ENCODE results near the gene LMO1.

The LMO1 gene

DNA sequence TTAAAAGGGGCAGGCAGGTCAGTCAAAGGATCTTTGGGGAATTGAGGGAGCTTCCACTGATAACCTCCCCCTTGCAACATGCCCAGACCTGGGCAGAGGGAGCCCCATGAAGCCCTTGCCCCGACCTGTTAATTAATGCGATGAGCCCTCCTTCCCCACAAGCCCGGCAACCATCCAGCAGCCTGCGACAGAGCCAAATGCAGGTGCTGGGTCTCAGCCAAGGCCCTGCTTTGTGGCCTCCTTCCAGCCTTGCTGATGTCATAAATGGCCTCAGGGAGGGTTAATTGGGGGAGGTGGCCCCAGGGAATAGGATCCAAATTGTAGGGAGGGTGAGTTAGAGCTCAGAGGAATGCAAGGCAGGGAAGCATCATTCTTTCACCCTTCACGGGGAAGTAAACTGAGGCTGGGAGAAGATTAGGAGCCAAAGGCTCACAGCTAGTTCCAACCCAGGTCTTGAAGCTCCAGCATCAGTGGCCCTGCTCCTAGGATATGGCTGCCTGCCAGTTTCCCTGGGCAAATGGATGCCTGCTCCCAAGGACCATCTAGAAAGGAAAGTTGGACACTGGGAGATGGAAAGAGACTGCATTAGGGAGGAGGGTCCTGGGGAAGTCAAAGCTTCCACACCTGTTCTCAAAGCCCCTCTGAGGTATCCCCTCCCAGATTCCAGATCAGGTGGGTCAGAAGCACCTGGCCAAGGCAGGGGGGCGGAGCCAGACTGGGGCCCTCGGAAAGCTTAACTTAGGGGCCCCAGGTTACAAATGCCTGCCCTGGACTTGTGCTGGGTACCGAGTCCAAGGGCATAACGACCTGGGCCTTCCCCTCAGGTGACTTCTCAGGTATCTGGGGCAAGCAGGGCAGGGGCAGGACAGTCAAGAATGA, 34.1 kb downstream of the LMO1 start:
- Histone ChIP-seq H3K36me3 (ENCODE audit: low read length) (no peaks in the 10 kb centered on the region), H2AFZ (ENCODE audit: low read depth, low read length, severe bottlenecking) (no peak overlapping the region), H3K27me3 (ENCODE audit: low read length) (no peaks in the 10 kb centered on the region), H3K9me2 (replicated peaks; ENCODE audit: insufficient read depth, low read length) (no peaks in the 10 kb centered on the region), H3K27ac (ENCODE audit: low read depth, low read length) (no peak overlapping the region), H3K4me3 (ENCODE audit: insufficient read depth, low read length, poor library complexity, severe bottlenecking) (no peak overlapping the region), H4K20me1 (ENCODE audit: low read depth, low read length) (no peaks in the 10 kb centered on the region), H3K9me3 (ENCODE audit: insufficient read depth, low read length) (no peaks in the 10 kb centered on the region), H3K9ac (ENCODE audit: low read length) (no peak overlapping the region), H3K79me2 (ENCODE audit: insufficient read depth, low read length) (no peaks in the 10 kb centered on the region), H3F3A (ENCODE audit: insufficient read depth) (no peaks in the 10 kb centered on the region), H3K4me2 (ENCODE audit: low read depth, low read length, poor library complexity, severe bottlenecking) (no peak overlapping the region)
- TF ChIP-seq EZH2phosphoT487 (conservative IDR thresholded peaks at IDR 0.05; ENCODE audit: low read length) = no peak
- TF ChIP-seq, protein P1, sequence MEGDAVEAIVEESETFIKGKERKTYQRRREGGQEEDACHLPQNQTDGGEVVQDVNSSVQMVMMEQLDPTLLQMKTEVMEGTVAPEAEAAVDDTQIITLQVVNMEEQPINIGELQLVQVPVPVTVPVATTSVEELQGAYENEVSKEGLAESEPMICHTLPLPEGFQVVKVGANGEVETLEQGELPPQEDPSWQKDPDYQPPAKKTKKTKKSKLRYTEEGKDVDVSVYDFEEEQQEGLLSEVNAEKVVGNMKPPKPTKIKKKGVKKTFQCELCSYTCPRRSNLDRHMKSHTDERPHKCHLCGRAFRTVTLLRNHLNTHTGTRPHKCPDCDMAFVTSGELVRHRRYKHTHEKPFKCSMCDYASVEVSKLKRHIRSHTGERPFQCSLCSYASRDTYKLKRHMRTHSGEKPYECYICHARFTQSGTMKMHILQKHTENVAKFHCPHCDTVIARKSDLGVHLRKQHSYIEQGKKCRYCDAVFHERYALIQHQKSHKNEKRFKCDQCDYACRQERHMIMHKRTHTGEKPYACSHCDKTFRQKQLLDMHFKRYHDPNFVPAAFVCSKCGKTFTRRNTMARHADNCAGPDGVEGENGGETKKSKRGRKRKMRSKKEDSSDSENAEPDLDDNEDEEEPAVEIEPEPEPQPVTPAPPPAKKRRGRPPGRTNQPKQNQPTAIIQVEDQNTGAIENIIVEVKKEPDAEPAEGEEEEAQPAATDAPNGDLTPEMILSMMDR (IDR thresholded peaks at IDR 0.05; ENCODE audit: insufficient read depth, low read length, poor library complexity, severe bottlenecking) = no peak

DNA sequence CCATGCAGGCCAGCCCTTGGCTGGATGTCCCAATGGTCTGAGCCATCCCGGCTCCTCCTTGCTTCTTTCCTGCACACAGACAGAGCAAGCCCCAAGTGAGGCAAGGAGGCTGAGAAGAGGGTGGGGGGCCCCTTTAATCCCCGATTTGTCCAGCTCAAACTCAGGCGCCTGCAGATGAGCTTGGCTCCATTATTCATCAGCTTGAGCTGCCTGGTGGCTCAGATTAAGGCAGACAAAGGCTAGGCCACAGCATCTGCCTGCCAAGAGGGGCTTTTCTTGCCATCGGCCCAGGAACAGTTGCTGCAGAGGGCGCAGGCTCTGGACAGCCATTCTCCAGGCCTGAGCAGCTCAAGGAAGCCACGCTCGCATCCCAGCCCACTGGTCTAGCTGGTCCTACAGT, 35.4 kb downstream of the LMO1 start:
- H3K9me2 ChIP-seq (replicated peaks; ENCODE audit: insufficient read depth, low read length) = no peaks in the 10 kb centered on the region
- no peaks in the 10 kb centered on the region for H3K27me3 ChIP-seq (ENCODE audit: low read length)
- TF ChIP-seq, protein P1 (IDR thresholded peaks at IDR 0.05; ENCODE audit: insufficient read depth, low read length, poor library complexity, severe bottlenecking) = no peak
- no peak for TF ChIP-seq EZH2phosphoT487 (conservative IDR thresholded peaks at IDR 0.05; ENCODE audit: low read length)
- H3K27ac ChIP-seq (ENCODE audit: low read depth, low read length) = no peak overlapping the region
- no peak overlapping the region for H3K4me3 ChIP-seq (ENCODE audit: insufficient read depth, low read length, poor library complexity, severe bottlenecking)
- no peak overlapping the region for H2AFZ ChIP-seq (ENCODE audit: low read depth, low read length, severe bottlenecking)
- no peaks in the 10 kb centered on the region for H3F3A ChIP-seq (ENCODE audit: insufficient read depth)
- H4K20me1 ChIP-seq (ENCODE audit: low read depth, low read length) = no peaks in the 10 kb centered on the region
- no peak overlapping the region for H3K9ac ChIP-seq (ENCODE audit: low read length)
- no peaks in the 10 kb centered on the region for H3K79me2 ChIP-seq (ENCODE audit: insufficient read depth, low read length)
- no peaks in the 10 kb centered on the region for H3K9me3 ChIP-seq (ENCODE audit: insufficient read depth, low read length)
- no peak overlapping the region for H3K4me2 ChIP-seq (ENCODE audit: low read depth, low read length, poor library complexity, severe bottlenecking)
- H3K36me3 ChIP-seq (ENCODE audit: low read length) = no peaks in the 10 kb centered on the region

DNA sequence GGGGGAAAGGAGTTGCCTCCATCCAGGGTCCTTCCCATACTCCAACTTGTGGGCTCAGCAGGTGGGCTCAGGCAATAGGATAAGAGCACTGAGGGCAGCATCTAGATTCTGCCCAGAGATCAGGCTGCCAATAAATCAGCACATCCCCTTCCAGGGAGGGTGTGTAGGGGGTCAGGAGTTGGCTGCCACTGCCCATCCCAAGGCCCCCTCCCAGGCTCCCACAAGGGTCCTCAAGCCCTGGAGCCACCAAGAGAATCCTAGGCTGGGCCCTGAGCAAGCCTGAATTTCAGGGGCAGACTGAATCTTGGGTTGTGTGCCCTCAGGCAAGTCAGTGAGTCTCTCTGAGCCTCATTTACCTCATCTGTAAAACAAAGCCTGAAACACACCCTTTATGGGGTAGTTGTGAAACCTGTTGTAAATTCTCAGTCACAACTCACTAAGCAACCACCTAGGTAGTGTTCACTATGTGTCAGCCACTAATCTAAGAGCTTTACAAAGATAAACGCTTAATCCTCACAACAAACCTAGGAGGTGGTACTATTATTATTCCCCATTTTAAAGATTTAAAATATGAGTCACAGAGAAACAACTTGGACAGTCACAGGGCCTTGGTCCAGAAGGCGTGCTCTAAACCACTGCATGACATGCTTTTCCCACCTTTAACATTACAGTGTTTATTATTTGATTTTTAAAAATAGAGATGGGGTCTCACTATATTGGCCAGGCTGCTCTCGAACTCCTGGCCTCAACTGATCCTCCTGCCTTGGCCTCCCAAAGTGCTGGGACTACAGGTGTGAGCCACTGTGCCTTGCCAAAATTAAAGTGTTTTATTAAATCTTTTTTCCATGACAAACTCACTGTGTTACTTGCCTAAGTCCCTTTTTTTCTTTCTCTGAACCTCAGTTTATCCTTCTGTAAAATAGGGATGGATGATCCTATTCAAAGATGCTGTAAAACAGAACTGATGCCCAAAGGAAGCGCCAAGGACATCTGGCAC, 36.2 kb downstream of the LMO1 start:
- Histone ChIP-seq H3K4me2 (ENCODE audit: low read depth, low read length, poor library complexity, severe bottlenecking) (no peak overlapping the region), H2AFZ (ENCODE audit: low read depth, low read length, severe bottlenecking) (no peak overlapping the region)

More for the DNA sequence above, 36.2 kb downstream of the LMO1 start:
- Histone ChIP-seq H3K36me3 (ENCODE audit: low read length) (no peaks in the 10 kb centered on the region), H4K20me1 (ENCODE audit: low read depth, low read length) (no peaks in the 10 kb centered on the region), H3K9ac (ENCODE audit: low read length) (no peak overlapping the region), H3K9me3 (ENCODE audit: insufficient read depth, low read length) (no peaks in the 10 kb centered on the region), H3K4me3 (ENCODE audit: insufficient read depth, low read length, poor library complexity, severe bottlenecking) (no peak overlapping the region), H3F3A (ENCODE audit: insufficient read depth) (no peaks in the 10 kb centered on the region), H3K9me2 (replicated peaks; ENCODE audit: insufficient read depth, low read length) (no peaks in the 10 kb centered on the region), H3K27ac (ENCODE audit: low read depth, low read length) (no peak overlapping the region), H3K79me2 (ENCODE audit: insufficient read depth, low read length) (no peaks in the 10 kb centered on the region), H3K27me3 (ENCODE audit: low read length) (no peaks in the 10 kb centered on the region)
- TF ChIP-seq EZH2phosphoT487 (conservative IDR thresholded peaks at IDR 0.05; ENCODE audit: low read length) = no peak
- TF ChIP-seq, protein P1 (IDR thresholded peaks at IDR 0.05; ENCODE audit: insufficient read depth, low read length, poor library complexity, severe bottlenecking) = no peak
